K562 (cell line): ENCODE data around the gene HMCN1. TPM values are rescaled to one million over a fixed set of nuclear protein-coding genes. Genes with fewer than 3 reads are reported as not detected.

ENCODE experiments used
- AFF1 ChIP-seq, 2 experiments: fragments of 450-650 bp; IDR thresholded peaks; 2 replicates each; pipeline ENCODE4 v1.6.1; 2018; ENCODE audit warnings: mild to moderate bottlenecking in 2 of 2, low read depth in 1 of 2; ENCODE audit not compliant: partially characterized antibody in 2 of 2
- CHD2 ChIP-seq: IDR thresholded peaks from 2 replicates; pipeline ENCODE4 v1.6.1; 2011; ENCODE audit warnings: low read depth, low read length
- CTBP1 ChIP-seq: fragments of 450-650 bp; IDR thresholded peaks from 2 replicates; pipeline ENCODE4 v1.6.1; 2016; ENCODE audit warnings: borderline replicate concordance
- HDAC2 ChIP-seq: fragments of 450-650 bp; IDR thresholded peaks from 2 replicates; pipeline ENCODE4 v1.6.1; 2016; ENCODE audit warnings: mild to moderate bottlenecking
- HMBOX1 ChIP-seq: sonication (generic); IDR thresholded peaks from 2 replicates; pipeline ENCODE4 v1.6.1; 2016
- MAFF ChIP-seq: IDR thresholded peaks from 2 replicates; pipeline ENCODE4 v1.6.1; 2012; ENCODE audit warnings: low read length, improper control_type of control experiment
- MGA ChIP-seq: fragments of 450-650 bp; IDR thresholded peaks from 2 replicates; pipeline ENCODE4 v1.6.1; 2016; ENCODE audit warnings: mild to moderate bottlenecking, moderate library complexity
- SRSF3 ChIP-seq: fragments of 200-400 bp; formaldehyde crosslinking; IDR thresholded peaks from 2 replicates; pipeline ENCODE4 v1.6.1; 2016; ENCODE audit warnings: mild to moderate bottlenecking, low read length, moderate library complexity; ENCODE audit not compliant: insufficient read depth
- ZC3H8 ChIP-seq: fragments of 450-650 bp; IDR thresholded peaks from 2 replicates; pipeline ENCODE4 v1.6.1; 2017
- polyA plus RNA-seq, 8 experiments: library from polyadenylated mRNA; depleted of rRNA in 4 of 8; stranded (reverse) in 5 of 8; unstranded in 3 of 8; fragments of >200 nt; fragmentation: Nextera tagmentation in 2 of 8; fragmentation: Illumina TruSeq in 1 of 8; extraction: Ambion mirVana in 2 of 8; extraction: Trizol in 1 of 8; gene quantifications; 2 replicates each; pipeline versions ENCODE4 v1.2.1 to v1.2.3, GENCODE V29; 2011 to 2014; ENCODE audit warnings: inconsistent platforms in 1 of 8, missing spikeins in 1 of 8
- total RNA-seq, 7 experiments: library from RNA; depleted of rRNA in 6 of 7; stranded (reverse); fragments of >200 nt in 6 of 7; fragmentation: Illumina TruSeq in 2 of 7; extraction: Trizol in 2 of 7; gene quantifications; 2 replicates each; pipeline versions ENCODE4 v1.2.1 to v1.2.3, GENCODE V29; 2011 to 2021; ENCODE audit warnings: low replicate concordance in 1 of 7

The HMCN1 gene
- total and polyA plus RNA-seq, 9 of the 15 experiments (the other 6 are each of a cell fraction or from before 2014, with no cell fraction given): 0.07 to 0.36 (median 0.21) TPM

- TF ChIP-seq AFF1 (IDR thresholded peaks at IDR 0.05; ENCODE audit: low read depth in 1 of 2, partially characterized antibody in 2 of 2) (peak in 1 of 2 experiments; percentile 82), ZC3H8 (no peak), CTBP1 (no peak), MAFF (peak; percentile 66; the same call in 1 of the 2 replicates), MGA (no peak), HDAC2 (0 out of 2 replicates have a peak, but pooled peaks have one; percentile 18), SRSF3 (no peak), HMBOX1 (peak; percentile 49), CHD2 (no peak)
Observed at GRCh38 chr1:186102547-186103148, 368.5 kb downstream of the HMCN1 start (continued).
